Aorta (tissue), 5 donors: Measurements from ENCODE around the gene GAREM1. TPM values are rescaled to one million over a fixed set of nuclear protein-coding genes. Genes with fewer than 3 reads are reported as not detected.

Experiments
- ATAC-seq: fragments of 200-7000 bp; cut with Tn5 transposase; one replicate; pipeline ENCODE4 v1.9.1; 2022; ENCODE audit warnings: moderate library complexity; ENCODE audit not compliant: low FRiP score
- DNase-seq, 2 donors: peaks; one replicate each; pipeline ENCODE4 v3.0.0-alpha.2; 2020
- H3K27ac ChIP-seq, 2 donors: one replicate each; pipeline ENCODE4 v1.5.1; 2013; ENCODE audit warnings: low read length in 2 of 2, mild to moderate bottlenecking in 2 of 2, moderate library complexity in 2 of 2, control low read depth in 1 of 2, inconsistent platforms in 1 of 2, low read depth in 1 of 2
- H3K27me3 ChIP-seq, 2 donors: one replicate each; pipeline ENCODE4 v1.6.1; 2013; ENCODE audit warnings: control low read depth in 1 of 2, low read length in 1 of 2, mild to moderate bottlenecking in 1 of 2, moderate library complexity in 1 of 2; ENCODE audit not compliant: insufficient read depth in 2 of 2, control insufficient read depth in 1 of 2
- H3K36me3 ChIP-seq, 2 donors: one replicate each; pipeline ENCODE4 v1.6.1; 2013; ENCODE audit warnings: control low read depth in 1 of 2, low read length in 1 of 2, mild to moderate bottlenecking in 1 of 2; ENCODE audit not compliant: insufficient read depth in 2 of 2, control insufficient read depth in 1 of 2
- H3K4me1 ChIP-seq, 2 donors: one replicate each; pipeline ENCODE4 v1.6.1; 2013; ENCODE audit warnings: low read length in 2 of 2, control low read depth in 1 of 2, mild to moderate bottlenecking in 1 of 2, moderate library complexity in 1 of 2; ENCODE audit not compliant: insufficient read depth in 2 of 2, control insufficient read depth in 1 of 2
- H3K4me3 ChIP-seq, 2 donors: one replicate each; pipeline ENCODE4 v1.5.1; 2013; ENCODE audit warnings: low read length in 2 of 2, control low read depth in 1 of 2, mild to moderate bottlenecking in 1 of 2
- H3K9me3 ChIP-seq: one replicate; pipeline ENCODE4 v1.6.1; 2013; ENCODE audit warnings: mild to moderate bottlenecking, low read length; ENCODE audit not compliant: control insufficient read depth
- WGBS, 2 donors: extraction: QIAGEN DNeasy Blood & Tissue Kit; methylation state at CpG; one replicate each; pipeline ENCODE4 v1.1.7; 2013; 5-methylcytosine and 5-hydroxymethylcytosine counted together
- intact Hi-C, 2 donors: fragments of 100-400 bp; cut with DNase I; formaldehyde crosslinking; loops; one replicate each; pipeline versions ENCODE4 v1.14.2 to v1.15.0; 2022
- polyA plus RNA-seq, 2 donors: library from polyadenylated mRNA; stranded (reverse); fragments of 200-250 nt; gene quantifications; one replicate each; pipeline ENCODE4 v1.2.3, GENCODE V29; 2013
- total RNA-seq, 2 donors: library from RNA; stranded (reverse); fragmentation: NEBNext Ultra II Directional; extraction: Animal tissue kit (Norgen Biotek cat#: 25700); gene quantifications; one replicate each; pipeline ENCODE4 v1.2.1, GENCODE V29; 2021
- donor health status: healthy with polysubstance abuse.
- donor health status: Bipolar disorder and iron deficiency.
- donor health status: DM: no; HTN: no; CAD: no.
- donor health status: DM: no; HTN: no; CAD: no.
- donor health status: DM: yes; HTN: yes; CAD: no.

GAREM1 gene
- total and polyA plus RNA-seq, 4 donors, result 2.4 to 24.0 (median 7.0) TPM

- DNase-seq (no peak), ATAC-seq (no peak)
- Histone ChIP-seq H3K9me3 (peaks cover 2% of the 10 kb centered on the region), H3K4me3 (no peak overlapping the region), H3K36me3 (peaks cover 0 to 1% of the 10 kb centered on the region in 2 donors), H3K27ac (no peak overlapping the region), H3K4me1 (no peaks in the 10 kb centered on the region), H3K27me3 (no peaks in the 10 kb centered on the region)
- intact Hi-C loops, result no loop called here
- 80 to 81% methylated on average over 8 of the region's 8 CpGs for WGBS, 2 donors
These were observed 218.4 kb downstream of the GAREM1 start for GRCh38 chr18:32252141-32252860.

GRCh38 chr18:32251466-32251865 is 219.2 kb downstream of the GAREM1 start:
- peaks cover 2% of the 10 kb centered on the region for H3K9me3 ChIP-seq
- intact Hi-C loops, result no loop called here
- no peaks in the 10 kb centered on the region for H3K4me1 ChIP-seq
- DNase-seq (no peak), ATAC-seq (no peak)
- no peak overlapping the region for H3K4me3 ChIP-seq
- no peak overlapping the region for H3K27ac ChIP-seq
- peaks cover 0 to 1% of the 10 kb centered on the region in 2 donors for H3K36me3 ChIP-seq
- 66 to 74% methylated on average over 3 of the region's 3 CpGs for WGBS, 2 donors
- H3K27me3 ChIP-seq, result no peaks in the 10 kb centered on the region

- Histone ChIP-seq H3K27ac (no peak overlapping the region), H3K27me3 (no peaks in the 10 kb centered on the region), H3K4me1 (no peaks in the 10 kb centered on the region), H3K36me3 (peaks cover 0 to 1% of the 10 kb centered on the region in 2 donors), H3K4me3 (no peak overlapping the region), H3K9me3 (peaks cover 2% of the 10 kb centered on the region)
- ATAC-seq (no peak), DNase-seq (no peak)
- 89% methylated on average over 8 of the region's 8 CpGs for WGBS, 2 donors
- intact Hi-C loops, result no loop called here
These were observed 221.3 kb downstream of the GAREM1 start for GRCh38 chr18:32249147-32249929.

- no peak for DNase-seq
- intact Hi-C loops, result no loop called here
- H3K36me3 ChIP-seq, result no peaks in the 10 kb centered on the region
- no peak overlapping the region for H3K27ac ChIP-seq
- no peaks in the 10 kb centered on the region for H3K4me1 ChIP-seq
- H3K27me3 ChIP-seq, result no peaks in the 10 kb centered on the region
- ATAC-seq, result no peak
- WGBS, 2 donors, result 55 to 66% methylated on average over 5 of the region's 5 CpGs
- H3K9me3 ChIP-seq, result no peaks in the 10 kb centered on the region
- no peak overlapping the region for H3K4me3 ChIP-seq
These were observed 225.8 kb downstream of the GAREM1 start for GRCh38 chr18:32244881-32245280.

- H3K36me3 ChIP-seq, result no peaks in the 10 kb centered on the region
- WGBS, 2 donors, result 89 to 90% methylated on average over 6 of the region's 6 CpGs
- no peaks in the 10 kb centered on the region for H3K27me3 ChIP-seq
- intact Hi-C loops, result no loop called here
- H3K4me1 ChIP-seq, result no peaks in the 10 kb centered on the region
- DNase-seq (no peak), ATAC-seq (no peak)
- H3K4me3 ChIP-seq, result no peak overlapping the region
- no peaks in the 10 kb centered on the region for H3K9me3 ChIP-seq
- H3K27ac ChIP-seq, result no peak overlapping the region
These were observed 227.3 kb downstream of the GAREM1 start for GRCh38 chr18:32243358-32243757.

GRCh38 chr18:32242395-32242794 is 228.3 kb downstream of the GAREM1 start:
- intact Hi-C loops, result no loop called here
- no peak overlapping the region for H3K27ac ChIP-seq
- 86 to 90% methylated on average over 2 of the region's 2 CpGs for WGBS, 2 donors
- H3K36me3 ChIP-seq, result no peaks in the 10 kb centered on the region
- H3K27me3 ChIP-seq, result no peaks in the 10 kb centered on the region
- no peaks in the 10 kb centered on the region for H3K9me3 ChIP-seq
- no peaks in the 10 kb centered on the region for H3K4me1 ChIP-seq
- no peak for DNase-seq
- no peak overlapping the region for H3K4me3 ChIP-seq
- no peak for ATAC-seq

- H3K9me3 ChIP-seq, result no peaks in the 10 kb centered on the region
- H3K4me3 ChIP-seq, result no peak overlapping the region
- ATAC-seq (no peak), DNase-seq (no peak)
- intact Hi-C loops, result no loop called here
- no peaks in the 10 kb centered on the region for H3K36me3 ChIP-seq
- H3K27ac ChIP-seq, result no peak overlapping the region
- no peaks in the 10 kb centered on the region for H3K4me1 ChIP-seq
- WGBS, 2 donors, result 85 to 91% methylated on average over 5 of the region's 5 CpGs
- H3K27me3 ChIP-seq, result no peaks in the 10 kb centered on the region
These were observed 231.9 kb downstream of the GAREM1 start for GRCh38 chr18:32238635-32239268.

- 78 to 81% methylated on average over 3 of the region's 3 CpGs for WGBS, 2 donors
- intact Hi-C loops, result no loop called here
- no peaks in the 10 kb centered on the region for H3K4me1 ChIP-seq
- H3K27ac ChIP-seq, result no peak overlapping the region
- no peak for DNase-seq
- no peak for ATAC-seq
- H3K27me3 ChIP-seq, result no peaks in the 10 kb centered on the region
- H3K4me3 ChIP-seq, result no peak overlapping the region
- no peaks in the 10 kb centered on the region for H3K36me3 ChIP-seq
- H3K9me3 ChIP-seq, result no peaks in the 10 kb centered on the region
These were observed 233.6 kb downstream of the GAREM1 start for GRCh38 chr18:32237049-32237448.
